Measurements from ENCODE around the gene ERCC6L2. TPM values are rescaled to one million over a fixed set of nuclear protein-coding genes. Genes with fewer than 3 reads are reported as not detected.

The ERCC6L2 gene
- total and polyA plus RNA-seq, 2 donors (not counting 1 experiment from before 2014, with no cell fraction given) = 10.1 to 52.0 TPM

Small RNAs within 50 kb of the gene (small RNA-seq; reads per million reads assigned to genes)
- gene RNA5SP289 (ENCODE audit: insufficient read length, low read depth, low replicate concordance) (not detected), gene RNU2-46P (ENCODE audit: insufficient read length, low read depth, low replicate concordance) (not detected)

Measured in B cell (primary cell).